ENCODE results near the gene ATP13A2.

Gene ATP13A2, protein sequence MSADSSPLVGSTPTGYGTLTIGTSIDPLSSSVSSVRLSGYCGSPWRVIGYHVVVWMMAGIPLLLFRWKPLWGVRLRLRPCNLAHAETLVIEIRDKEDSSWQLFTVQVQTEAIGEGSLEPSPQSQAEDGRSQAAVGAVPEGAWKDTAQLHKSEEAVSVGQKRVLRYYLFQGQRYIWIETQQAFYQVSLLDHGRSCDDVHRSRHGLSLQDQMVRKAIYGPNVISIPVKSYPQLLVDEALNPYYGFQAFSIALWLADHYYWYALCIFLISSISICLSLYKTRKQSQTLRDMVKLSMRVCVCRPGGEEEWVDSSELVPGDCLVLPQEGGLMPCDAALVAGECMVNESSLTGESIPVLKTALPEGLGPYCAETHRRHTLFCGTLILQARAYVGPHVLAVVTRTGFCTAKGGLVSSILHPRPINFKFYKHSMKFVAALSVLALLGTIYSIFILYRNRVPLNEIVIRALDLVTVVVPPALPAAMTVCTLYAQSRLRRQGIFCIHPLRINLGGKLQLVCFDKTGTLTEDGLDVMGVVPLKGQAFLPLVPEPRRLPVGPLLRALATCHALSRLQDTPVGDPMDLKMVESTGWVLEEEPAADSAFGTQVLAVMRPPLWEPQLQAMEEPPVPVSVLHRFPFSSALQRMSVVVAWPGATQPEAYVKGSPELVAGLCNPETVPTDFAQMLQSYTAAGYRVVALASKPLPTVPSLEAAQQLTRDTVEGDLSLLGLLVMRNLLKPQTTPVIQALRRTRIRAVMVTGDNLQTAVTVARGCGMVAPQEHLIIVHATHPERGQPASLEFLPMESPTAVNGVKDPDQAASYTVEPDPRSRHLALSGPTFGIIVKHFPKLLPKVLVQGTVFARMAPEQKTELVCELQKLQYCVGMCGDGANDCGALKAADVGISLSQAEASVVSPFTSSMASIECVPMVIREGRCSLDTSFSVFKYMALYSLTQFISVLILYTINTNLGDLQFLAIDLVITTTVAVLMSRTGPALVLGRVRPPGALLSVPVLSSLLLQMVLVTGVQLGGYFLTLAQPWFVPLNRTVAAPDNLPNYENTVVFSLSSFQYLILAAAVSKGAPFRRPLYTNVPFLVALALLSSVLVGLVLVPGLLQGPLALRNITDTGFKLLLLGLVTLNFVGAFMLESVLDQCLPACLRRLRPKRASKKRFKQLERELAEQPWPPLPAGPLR

DNA sequence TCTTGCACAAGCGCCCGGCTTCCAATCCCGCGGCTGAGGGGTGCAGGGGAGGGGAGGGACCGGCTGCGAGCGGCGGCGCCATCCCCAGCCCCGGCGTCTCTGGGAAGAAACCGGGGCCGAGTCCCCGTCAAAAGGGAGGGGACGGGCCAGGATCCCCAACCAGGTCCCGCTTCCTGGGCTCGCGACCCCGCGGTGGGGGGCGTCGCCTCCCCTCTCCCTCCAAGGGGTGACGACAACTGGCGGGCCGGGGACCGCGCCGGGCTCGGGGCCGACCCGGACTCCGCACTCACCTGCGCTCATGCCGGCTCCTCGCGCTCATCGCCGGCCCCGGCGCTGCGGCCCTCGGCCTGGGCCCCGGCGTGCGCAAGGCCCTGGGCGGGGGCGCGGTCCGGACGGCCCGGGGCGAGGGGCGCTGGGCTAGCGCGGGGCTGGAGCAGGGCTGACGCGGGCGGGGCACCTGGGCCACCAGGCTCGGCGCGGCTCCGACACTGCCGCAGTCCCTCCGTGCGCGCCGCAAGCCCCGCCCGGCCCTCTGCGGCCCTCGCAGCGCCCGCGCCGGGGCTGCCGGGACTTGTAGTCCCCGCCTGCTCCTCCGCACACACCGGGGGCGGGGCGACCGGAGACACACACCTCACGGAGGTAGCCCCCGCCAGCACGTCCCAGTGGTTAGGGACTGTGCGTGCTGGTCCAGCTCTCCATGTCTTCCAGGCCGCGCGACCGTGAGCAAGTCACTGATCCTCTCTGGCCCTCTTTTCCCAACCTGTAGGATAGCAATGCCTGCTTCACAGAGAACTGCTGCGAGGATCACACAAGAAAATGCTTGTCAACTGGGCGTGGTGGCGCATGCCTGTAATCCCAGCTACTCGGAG is at the start of gene ATP13A2:
Gene ATP13A2, minus strand, starts transcription at position 490 of the 869 bp plus-strand sequence. Its CDS starts 190 bp downstream, at position 300.
- DNase-seq (ENCODE audit: low read depth in 2 of 2) = peak; percentile 59 to 63

DNA sequence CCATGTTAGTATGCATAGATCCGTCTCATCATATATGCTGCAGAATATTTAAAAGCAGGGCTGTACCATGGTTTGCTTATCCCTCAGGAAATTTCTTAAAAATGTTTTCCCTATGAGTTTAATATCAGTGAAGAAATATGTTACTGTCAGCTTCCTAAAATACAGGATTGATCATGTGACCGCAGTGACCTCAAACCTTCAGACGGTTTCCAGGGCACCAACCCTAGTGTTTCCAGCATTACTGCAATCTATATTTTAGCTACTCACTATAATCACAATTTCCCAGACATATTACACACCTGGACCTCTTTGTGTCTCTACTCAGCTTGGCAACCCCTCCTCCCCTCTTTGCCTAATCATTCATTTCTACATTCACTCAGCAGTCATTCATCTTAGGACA is 49.8 kb upstream of the ATP13A2 start:
- DNase-seq (ENCODE audit: low read depth in 2 of 2) = no peak

DNA sequence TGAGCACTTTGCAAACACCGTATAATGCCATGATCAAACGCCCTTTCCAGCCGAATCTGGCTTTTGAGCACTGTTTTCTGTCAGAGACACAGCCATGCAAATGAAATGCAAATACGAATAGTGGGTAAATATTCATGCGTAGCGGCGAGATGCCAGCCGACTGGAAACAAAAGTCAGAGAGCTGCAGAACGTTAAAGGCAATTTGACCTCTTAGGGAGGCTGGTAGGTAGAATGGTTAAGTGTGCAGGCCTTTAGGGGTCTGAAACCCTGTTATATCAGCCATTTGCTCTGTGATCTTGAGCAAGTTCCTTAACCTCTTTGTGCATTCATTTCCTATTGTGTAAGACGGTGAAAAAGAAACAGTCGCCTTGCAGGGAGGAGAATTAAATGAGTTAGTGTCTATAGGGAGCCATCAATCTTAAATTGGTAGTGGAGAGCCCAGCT is 48.6 kb upstream of the ATP13A2 start:
- DNase-seq (ENCODE audit: low read depth in 2 of 2) = no peak

DNA sequence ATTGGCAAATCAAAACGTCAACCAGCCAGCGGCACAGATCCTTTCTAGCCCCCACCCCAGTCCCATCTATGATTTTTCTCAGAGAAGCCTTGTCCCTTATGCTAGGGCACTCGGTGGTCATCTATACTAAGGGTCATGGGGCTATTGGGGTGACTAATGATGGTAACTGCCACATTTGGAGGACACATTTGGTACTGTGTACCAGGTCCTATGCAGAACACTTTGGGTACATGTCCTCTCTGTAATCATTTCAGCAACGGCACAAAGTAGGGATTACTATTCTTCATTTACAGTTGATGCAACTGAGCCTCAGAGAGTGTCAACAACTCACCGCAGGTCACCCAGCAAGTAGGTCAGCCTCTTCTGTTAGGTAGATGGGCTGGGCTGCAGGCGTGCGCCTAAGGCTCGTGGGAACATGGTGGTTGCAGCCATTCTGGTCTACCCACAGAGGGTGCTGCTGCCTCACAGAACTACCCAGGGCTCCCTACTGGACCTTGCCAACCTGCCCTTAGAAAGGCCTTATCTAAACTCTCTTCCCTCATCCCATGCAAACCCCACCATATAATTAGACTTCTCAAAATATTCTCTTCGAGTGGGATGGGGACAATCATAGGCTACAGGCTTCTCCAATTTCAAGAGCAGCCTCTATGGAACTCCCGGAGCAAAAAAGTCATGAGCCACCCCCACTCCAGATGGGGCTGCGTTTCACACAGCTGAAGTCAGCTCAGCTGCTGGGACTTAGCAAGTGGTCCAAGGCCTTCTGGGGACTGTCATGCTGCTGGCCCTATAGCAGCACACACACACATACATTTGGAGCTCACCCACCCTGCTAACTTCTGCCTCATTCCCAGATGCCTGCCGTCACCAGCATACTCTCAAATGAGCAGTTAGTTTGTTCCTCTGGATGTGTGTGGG is 47.9 kb upstream of the ATP13A2 start:
- no peak for DNase-seq (ENCODE audit: low read depth in 2 of 2)

DNA sequence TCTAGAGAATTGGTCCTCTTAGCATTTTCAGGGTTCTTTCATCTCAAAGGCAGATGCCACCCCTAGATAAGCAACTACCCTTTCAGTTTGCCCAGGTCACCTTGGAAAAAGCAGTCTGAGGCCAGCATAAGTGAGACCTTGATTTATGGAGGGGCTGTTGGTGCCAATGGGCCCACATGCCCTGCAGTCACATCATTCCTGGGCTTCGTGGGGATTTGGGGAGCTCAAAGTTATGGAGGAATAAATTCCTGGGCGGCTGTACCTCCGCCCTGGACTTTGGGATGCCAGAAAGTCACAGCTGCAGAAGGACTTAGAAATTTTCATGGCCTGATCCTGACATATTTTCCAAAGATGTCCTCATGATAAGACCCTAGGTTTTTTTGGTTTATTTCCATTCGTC is 44.8 kb upstream of the ATP13A2 start:
- DNase-seq (ENCODE audit: low read depth in 2 of 2) = no peak

DNA sequence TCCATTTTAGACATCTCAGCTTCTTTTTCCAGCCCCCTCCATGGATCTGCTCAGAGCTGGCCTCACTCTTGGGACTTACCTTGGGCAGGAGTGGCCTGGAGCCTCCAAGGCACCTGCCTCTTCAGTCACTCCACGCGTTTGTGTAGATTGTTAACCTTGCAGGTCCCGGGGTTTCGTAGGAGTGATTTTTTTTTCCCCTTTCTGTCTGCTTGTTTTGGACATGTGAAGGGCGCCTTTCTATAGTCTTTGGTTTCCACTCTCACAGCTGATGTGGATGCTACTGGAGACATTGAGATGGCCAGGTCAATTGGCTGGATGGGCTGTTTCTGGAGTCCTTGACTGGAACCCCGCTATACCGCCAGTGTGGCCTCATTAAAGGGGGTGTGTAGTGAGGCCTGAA is 44.1 kb upstream of the ATP13A2 start:
- no peak for DNase-seq (ENCODE audit: low read depth in 2 of 2)

DNA sequence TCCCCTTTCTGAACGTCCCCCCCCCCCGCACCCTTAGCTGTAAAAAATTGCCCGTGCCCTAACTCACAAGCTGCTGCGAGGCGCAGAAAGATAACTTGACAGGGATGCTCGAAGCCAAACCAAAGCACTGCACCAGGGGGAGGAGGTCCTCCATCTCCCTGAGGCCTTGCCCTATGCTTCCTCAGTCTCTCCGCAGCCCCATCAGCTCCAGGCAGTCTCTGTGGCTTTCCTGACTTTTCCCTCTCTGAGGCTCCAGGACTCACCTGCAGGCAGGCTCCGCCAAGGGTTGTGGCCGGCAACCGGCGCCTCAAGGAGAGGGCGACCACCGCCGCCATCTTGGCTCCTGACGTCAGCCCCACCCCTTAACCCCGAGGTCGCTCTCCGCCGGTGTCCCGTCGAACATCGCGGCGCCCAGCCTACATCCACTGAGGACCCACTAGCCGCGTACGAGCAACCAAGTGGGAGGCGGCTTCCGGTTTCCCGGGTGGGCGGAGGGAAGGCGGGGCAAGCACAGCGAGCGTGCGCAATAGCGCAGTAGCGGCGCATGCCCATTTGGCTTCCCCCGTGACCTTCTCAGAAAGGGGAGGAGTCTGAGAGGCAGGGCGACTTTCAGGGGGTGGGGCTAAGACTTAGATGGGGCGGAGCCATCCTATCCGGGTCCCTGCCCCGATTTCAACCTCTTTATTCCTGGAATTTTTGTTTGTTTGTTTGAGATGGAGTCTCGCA is 42.1 kb upstream of the ATP13A2 start, which contains the start of gene SDHB:
Gene SDHB, minus strand, starts transcription at position 348 of the 726 bp plus-strand sequence. Its CDS starts 13 bp downstream, at position 335.
- peak; percentile 98 for DNase-seq (ENCODE audit: low read depth in 2 of 2)

DNA sequence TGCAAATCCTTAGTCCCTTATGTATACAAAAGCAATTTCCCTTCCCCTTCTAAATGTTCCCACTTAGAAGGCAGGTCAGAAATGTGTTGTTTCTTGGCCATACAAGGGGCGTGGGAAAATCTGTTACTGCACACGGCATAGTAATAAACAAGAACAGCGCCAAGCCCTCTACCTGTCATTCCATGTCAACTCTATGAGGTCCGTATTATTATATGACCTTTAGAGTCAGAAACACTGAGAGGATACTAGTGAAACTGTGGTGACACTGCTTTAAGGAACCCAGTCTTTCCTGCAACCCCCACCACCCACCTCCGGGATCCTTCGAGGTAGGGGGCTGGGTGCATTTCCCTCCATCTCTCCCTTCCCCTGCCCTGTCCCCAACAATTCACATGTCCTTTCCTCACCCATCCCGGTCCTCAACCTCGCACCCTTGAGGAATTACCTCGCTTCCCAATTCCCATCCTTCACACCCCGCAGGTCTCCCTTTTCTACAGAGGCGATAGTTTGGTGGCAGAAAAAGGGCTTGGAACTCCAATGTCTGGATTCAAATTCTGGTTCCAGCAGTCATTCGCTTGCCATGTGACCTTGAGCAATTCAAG is 41.5 kb upstream of the ATP13A2 start:
- DNase-seq (ENCODE audit: low read depth in 2 of 2) = no peak

DNA sequence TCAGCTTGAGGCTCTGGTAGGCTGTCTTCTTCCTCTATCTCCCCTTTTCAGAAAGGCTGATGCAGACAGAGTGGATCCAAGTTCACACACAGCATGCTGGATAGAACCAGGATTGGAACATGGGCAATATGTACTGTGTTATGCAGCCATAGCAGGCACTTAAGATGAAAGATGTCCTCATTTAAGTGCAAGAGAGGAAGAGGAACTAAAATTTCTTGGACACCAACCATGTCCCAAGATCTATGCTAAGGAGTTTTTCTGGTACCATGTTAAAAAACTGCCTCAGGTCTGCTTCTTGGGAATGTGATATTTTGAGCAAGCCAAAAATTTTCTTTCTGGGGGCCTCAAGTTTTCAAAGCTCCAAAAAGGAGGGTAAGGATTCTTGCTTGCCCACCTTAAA is 40.9 kb upstream of the ATP13A2 start:
- no peak for DNase-seq (ENCODE audit: low read depth in 2 of 2)

DNA sequence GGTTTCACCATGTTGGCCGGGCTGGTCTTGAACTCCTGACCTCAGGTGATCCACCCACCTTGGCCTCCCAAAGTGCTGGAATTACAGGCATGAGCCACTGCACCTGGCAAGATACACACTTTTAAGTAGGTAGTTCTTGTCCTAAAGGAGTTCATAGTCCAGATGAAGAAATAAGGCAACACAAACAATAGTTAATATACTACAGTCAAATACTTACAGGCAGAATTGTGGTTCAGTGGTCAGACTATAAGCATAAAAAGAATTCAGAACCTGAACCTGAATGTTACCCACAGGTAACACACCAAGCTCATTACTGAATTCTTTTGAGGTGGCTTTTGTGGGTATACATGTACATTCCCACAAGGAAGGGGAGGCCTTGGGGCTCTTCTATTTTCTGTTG is 40.3 kb upstream of the ATP13A2 start:
- no peak for DNase-seq (ENCODE audit: low read depth in 2 of 2)

DNA sequence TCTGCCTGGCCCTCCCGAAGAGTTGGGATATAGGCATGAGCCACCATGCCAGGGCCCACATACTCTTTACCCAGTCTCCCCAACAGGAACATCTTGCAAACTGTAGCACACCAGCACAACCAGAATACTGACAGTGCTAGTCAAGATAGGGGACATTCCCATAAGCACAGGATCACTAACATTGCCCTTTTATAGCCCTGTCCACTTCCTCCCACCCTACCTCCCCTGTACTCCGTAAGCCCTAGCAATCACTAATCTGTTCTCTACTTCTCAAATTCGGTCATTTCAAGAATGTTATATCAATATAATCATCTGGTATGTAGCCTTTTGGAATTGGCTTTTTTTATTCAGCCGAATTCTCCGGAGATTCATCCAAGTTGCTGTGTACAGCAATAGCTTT is 36.2 kb upstream of the ATP13A2 start:
- no peak for DNase-seq (ENCODE audit: low read depth in 2 of 2)

DNA sequence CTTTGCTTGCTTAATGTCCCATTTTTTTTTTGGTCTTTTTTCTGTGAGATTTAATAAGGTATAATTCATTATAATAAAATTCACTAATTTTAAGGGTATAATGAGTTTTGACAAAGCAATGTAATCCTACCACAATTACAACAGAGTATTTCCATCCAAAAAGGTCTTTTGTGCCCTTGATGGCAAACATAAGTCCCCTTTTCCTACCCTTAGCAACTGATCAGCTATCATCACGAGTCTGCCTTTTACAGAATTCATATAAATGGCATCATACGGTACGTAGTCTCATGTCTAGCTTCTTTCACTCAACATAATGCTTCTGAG is 34.6 kb upstream of the ATP13A2 start:
- DNase-seq (ENCODE audit: low read depth in 2 of 2) = no peak

DNA sequence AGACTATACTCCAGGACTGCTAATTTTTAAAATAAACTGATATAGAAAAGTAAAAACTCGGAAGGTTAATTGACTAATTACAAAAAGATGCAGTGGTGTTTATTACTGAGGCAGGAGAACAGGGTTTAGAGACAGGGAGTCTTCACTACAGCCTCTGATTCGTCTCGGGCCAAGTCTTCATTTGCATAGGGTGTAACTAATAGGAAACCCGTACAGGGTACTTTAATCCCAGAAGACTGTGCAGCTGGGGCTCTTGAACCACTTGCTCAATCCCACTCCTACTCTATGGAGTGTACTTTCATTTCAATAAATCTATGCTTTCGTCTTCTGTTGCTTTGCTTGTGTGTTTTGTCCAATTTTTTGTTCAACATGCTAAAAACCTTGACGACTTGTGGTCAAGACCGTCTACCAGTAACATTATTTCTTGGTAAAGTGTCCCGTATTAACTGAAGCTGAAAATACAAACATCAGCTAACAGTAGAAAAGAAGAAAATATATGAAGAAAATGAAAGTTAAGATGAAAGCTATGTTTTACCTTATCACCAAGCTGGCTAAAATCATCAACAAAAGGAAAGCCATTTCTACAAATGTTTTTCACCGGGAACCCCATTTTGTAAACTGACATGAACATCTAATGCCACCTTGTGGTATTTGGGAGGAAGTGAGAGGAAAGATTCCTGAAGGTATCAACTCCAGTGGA is 34.1 kb upstream of the ATP13A2 start:
- no peak for DNase-seq (ENCODE audit: low read depth in 2 of 2)

DNA sequence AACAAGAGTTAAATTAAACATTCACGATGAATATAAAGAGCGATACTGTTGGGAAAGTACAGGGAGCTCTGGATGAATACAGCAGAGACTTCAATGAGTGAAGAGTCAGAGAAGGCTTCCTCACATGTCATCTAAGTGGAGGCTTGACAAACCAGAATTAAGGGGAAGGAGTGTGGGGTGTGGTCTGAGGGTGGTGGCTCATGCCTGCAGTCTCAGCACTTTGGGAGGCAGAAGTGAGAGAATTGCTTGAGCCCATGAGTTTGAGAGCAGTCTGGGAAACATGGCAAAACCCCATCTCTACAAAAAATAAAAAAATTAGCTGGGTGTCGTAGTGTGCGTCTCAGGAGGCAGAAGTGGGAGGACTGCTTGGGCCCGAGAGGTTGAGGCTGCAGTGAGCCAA is 33.4 kb upstream of the ATP13A2 start:
- no peak for DNase-seq (ENCODE audit: low read depth in 2 of 2)

DNA sequence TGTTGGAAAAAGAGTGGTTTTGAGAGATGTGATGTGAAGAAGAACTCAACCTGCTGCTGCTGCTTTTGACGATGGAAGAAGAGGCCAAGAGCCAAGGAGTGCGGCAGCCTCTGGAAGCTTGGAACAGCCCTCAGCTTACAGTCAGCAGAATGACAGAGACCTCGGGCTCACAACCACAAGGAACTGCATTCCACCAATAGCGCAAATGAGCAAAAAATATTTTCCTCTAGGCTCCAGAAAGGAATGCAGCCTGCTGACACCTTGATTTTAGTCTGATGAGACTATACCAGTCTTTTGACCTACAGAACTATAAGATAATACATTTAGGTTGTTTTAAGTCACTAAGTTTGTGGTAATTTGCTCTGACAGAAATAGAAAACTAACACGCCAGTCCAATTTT is 31.9 kb upstream of the ATP13A2 start:
- no peak for DNase-seq (ENCODE audit: low read depth in 2 of 2)

DNA sequence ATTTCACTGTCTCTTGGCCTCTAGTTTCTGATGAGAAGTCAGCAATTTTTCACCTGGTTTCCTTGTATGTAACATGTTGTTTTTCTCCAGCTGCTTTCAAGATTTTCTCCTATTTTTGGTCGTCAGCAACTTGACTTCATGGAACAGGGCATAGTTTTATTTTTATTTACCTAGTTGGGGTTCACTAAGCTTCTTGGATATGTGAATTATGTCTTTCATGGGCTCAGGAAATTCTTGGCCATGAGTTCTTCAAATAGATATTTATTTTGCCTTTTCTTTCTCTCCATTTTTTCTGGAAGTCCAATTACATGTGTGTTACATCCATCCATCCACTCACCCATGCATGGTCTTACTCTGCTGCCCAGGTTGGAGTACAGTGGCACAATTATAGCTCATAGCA is 28.4 kb upstream of the ATP13A2 start:
- no peak for DNase-seq (ENCODE audit: low read depth in 2 of 2)

DNA sequence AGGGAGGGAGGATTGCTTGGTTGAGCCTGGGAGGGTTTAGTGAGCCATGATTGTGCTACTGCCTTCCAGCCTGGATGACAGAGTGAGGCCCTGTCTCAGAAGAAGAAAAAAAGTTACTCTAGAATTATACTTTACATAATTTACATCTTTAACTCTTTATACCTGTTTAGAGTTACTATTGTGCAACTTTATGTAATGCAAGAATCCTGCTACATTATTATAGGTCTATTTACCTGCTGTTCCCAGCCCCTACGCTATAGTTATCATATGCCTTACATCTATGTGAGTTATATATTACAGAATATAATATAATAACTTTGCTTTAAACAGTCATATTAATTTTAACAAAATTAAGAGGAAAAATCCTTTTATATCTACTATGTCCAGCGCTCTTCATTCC is 27.8 kb upstream of the ATP13A2 start:
- no peak for DNase-seq (ENCODE audit: low read depth in 2 of 2)

DNA sequence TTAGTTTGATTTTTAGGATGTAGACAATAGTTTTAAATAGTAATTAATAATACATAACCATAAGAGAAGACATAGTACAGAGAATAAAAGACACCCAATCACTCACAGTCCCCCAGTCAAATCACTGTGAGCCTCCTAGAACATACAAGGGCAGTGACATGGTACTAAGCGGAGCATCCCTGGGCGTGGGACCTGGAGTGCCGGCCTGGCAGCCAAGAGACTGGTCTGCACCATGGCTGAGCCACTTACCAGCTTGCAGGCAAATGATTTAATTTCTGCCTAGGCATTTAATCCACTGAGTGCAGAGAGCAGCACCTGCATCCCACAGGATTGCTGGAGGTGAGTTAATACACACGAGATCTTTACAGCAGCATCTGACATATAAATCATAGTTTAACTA is 21.8 kb upstream of the ATP13A2 start:
- no peak for DNase-seq (ENCODE audit: low read depth in 2 of 2)

DNA sequence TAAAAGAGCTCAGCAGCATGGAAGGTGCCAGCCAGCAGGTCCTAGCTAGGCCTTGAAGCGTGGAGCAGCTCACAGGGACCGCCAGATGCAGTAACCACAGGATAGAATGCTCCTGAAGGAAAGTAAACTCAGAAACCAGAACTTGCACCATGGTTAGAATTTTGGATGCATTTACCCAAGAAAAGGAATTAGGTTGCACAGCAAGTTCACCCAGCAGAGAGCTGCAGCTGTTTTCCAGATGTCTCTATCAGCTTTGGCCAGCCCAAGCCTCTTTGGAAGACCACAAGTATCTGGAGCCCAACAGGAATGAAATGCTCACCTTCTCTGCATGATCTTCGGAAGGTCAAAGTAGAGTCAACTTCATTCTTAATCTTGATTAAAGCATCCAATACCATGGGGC is 21.0 kb upstream of the ATP13A2 start:
- DNase-seq (ENCODE audit: low read depth in 2 of 2) = no peak

Measured in stimulated activated CD8-positive, alpha-beta memory T cell treated with anti-CD3 and anti-CD28 coated beads, Interleukin-7, amount 100 ng/mL, for 1 hour (primary cell).